Measurements from ENCODE around the gene NUCKS1. TPM values are rescaled to one million over a fixed set of nuclear protein-coding genes. Genes with fewer than 3 reads are reported as not detected.

Gene NUCKS1
- total RNA-seq, 1 donor = 60.8 TPM

DNA sequence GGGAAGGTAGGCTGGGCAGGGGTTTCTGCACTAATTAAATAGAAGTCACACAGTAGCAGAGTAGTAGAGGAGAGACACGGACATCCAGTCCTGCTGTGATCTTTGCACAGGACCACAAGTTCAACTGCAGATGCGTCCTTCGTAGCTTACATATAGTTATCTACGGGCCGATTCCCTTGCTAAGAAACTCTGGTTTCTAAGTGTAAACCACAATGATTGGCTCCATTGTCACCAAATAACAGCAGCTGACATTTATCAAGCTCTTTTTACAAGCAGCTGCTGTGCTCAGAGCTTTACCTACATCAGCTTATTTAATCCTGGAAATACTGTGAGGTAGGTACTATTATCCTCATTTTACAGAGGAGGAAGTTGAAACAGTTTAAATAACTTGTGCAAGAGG lies 72.8 kb downstream of the NUCKS1 start:
- H3K27me3 ChIP-seq (ENCODE audit: insufficient read depth, low read length) = peaks cover 11% of the 10 kb centered on the region
- peaks cover 22% of the 10 kb centered on the region for H3K4me1 ChIP-seq (ENCODE audit: insufficient read depth, low read length)
- H3K4me3 ChIP-seq (ENCODE audit: low read length) = no peak overlapping the region
- H3K9me3 ChIP-seq (ENCODE audit: low read depth, low read length) = no peaks in the 10 kb centered on the region

DNA sequence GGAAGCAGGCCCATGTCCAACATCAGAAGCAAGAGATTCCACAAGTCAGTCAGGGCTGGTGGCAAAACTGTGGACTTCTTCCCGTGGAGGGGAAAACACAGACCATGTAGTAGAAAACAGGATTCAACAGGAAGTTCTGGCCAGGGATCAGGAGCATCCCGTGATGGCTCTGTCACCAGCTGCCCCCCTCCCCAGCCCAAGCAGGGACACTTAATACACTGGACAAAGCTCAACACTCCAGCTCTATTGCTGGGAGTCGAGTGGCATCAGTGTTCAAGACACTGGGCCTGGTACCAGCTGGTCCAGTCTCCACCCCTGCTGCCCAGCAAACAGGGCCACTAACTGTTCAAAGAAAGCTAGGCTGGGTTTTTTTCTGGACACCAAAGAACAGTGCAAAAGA lies 73.4 kb downstream of the NUCKS1 start:
- Histone ChIP-seq H3K27me3 (ENCODE audit: insufficient read depth, low read length) (peaks cover 11% of the 10 kb centered on the region), H3K4me3 (ENCODE audit: low read length) (no peak overlapping the region), H3K4me1 (ENCODE audit: insufficient read depth, low read length) (peaks cover 27% of the 10 kb centered on the region), H3K9me3 (ENCODE audit: low read depth, low read length) (no peaks in the 10 kb centered on the region)

DNA sequence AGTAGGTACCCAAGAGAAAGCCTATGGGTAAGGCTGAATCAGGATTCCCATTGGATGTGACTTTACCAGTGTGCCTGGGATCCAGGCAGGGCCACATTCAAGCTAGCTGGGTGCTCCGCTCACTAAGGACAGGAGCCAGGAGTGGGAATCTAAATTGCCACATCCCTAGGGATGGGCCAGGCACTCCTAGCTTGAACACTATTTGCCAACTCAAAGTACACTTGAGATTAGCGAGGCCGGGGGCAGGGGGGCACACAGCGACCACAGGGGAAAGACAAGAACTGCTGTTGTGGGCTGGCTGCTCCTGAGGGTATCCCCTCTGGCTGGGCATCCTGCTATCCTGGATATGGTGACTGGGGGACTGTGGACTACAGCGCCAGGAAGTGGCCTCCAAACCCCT lies 74.0 kb downstream of the NUCKS1 start:
- H3K4me1 ChIP-seq (ENCODE audit: insufficient read depth, low read length) = peaks cover 28% of the 10 kb centered on the region
- H3K9me3 ChIP-seq (ENCODE audit: low read depth, low read length) = no peaks in the 10 kb centered on the region
- H3K27me3 ChIP-seq (ENCODE audit: insufficient read depth, low read length) = peaks cover 11% of the 10 kb centered on the region
- no peak overlapping the region for H3K4me3 ChIP-seq (ENCODE audit: low read length)

DNA sequence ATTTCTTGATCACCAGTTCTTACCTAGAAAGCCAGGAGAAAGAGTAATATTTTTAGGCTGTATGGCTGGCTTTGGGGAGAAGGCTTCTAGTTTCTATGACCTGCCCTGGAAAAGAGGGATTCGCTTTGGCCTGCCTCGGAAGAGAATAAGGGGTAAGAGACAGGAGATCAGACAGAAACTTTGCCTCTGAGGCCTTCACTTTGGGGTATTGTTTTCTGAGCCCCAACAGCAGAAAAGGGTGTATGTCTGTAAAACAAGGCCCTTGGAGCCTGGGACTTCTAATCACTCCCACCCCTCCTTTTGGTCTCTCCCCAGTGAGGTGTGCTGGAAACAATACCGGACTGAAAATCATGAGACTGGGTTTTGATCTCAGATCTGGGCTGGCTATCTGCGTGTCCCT lies 74.7 kb downstream of the NUCKS1 start:
- peaks cover 32% of the 10 kb centered on the region for H3K4me1 ChIP-seq (ENCODE audit: insufficient read depth, low read length)
- no peaks in the 10 kb centered on the region for H3K9me3 ChIP-seq (ENCODE audit: low read depth, low read length)
- H3K27me3 ChIP-seq (ENCODE audit: insufficient read depth, low read length) = peaks cover 7% of the 10 kb centered on the region
- H3K4me3 ChIP-seq (ENCODE audit: low read length) = no peak overlapping the region

DNA sequence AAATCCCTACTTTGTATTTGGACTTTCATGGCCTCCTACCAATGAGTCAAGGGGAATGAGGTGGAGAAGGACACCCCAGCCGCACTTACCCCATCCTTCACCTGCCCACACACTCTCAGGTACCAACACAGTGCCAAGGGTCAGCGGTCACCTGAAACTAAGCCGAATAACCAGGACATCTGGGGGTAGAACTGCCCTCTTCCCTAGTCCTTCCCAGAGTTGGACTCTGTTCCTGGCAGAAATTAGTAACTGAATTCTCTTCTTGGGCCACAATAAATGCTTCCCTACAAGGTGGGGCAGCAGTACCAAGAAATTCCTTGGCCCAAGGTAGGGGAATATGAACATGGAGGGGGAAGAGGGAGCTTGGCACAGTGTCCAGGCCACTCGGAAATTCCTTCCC lies 77.0 kb downstream of the NUCKS1 start:
- no peak overlapping the region for H3K4me3 ChIP-seq (ENCODE audit: low read length)
- no peaks in the 10 kb centered on the region for H3K27me3 ChIP-seq (ENCODE audit: insufficient read depth, low read length)
- H3K9me3 ChIP-seq (ENCODE audit: low read depth, low read length) = no peaks in the 10 kb centered on the region
- peaks cover 41% of the 10 kb centered on the region for H3K4me1 ChIP-seq (ENCODE audit: insufficient read depth, low read length)

DNA sequence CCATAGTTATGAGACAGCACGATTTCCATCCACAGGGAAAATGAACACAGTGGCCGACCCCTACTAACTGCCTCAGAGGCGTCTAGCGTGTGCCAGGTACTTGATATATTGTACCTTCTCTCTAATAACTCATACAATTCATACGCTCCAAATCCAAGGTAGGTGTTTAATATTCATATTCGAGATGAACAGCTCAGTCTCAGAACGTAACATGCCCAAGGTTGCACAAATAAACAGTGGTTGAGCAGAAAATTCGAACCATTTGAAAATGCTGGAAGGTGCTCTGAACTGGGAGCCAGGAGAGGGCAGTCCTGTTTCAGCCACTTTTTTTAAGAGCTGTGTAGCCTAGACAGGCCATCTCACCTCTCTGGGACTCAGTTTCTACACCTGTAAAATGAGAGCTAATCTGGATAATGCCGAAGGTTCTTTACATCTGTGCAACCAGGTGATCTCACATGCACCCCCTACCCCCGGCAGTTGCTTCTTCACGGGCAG lies 77.5 kb downstream of the NUCKS1 start:
- Histone ChIP-seq H3K9me3 (ENCODE audit: low read depth, low read length) (no peaks in the 10 kb centered on the region), H3K4me3 (ENCODE audit: low read length) (no peak overlapping the region), H3K4me1 (ENCODE audit: insufficient read depth, low read length) (peaks cover 44% of the 10 kb centered on the region), H3K27me3 (ENCODE audit: insufficient read depth, low read length) (no peaks in the 10 kb centered on the region)

DNA sequence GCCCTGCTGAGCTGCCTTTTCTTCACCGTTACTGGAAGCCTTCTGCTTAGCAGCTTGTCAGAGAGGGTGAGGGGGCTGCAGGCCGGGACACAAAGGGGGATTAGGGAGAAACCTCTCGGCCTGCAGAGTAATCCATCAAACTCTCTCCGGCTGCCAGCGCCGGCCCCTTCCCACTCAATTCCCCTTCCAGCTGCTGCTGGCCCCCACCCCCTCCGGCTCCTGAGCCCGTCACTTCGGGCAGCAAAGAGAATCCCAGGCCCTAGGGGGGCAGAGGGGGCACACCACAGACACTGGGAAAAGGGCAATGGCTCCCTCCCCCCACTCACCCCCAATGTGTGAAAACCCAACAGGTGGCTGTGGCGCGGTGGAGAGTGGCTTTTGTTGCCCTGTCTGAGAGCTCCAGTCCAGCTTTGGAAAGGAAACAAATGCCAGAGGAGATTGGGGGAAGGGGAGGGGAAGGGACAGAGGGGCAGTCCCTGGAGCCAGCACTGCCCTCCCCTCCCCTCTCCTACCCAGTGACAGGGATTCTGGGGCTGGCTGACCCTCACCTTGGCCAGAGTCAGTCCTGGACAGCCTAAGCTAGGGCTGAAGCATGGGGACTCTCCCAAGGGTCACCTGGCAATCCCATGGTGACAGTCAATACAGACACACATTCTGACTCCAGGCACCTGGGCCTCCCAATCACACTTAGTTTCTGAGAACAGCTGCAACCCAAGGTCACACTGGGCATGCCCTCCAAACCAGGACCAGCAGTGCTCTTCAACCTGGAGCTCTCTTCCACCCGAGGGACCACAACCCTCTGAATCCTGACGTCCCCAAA lies 79.2 kb downstream of the NUCKS1 start:
- Histone ChIP-seq H3K4me3 (ENCODE audit: low read length) (no peak overlapping the region), H3K4me1 (ENCODE audit: insufficient read depth, low read length) (peaks cover 56% of the 10 kb centered on the region), H3K27me3 (ENCODE audit: insufficient read depth, low read length) (no peaks in the 10 kb centered on the region)

DNA sequence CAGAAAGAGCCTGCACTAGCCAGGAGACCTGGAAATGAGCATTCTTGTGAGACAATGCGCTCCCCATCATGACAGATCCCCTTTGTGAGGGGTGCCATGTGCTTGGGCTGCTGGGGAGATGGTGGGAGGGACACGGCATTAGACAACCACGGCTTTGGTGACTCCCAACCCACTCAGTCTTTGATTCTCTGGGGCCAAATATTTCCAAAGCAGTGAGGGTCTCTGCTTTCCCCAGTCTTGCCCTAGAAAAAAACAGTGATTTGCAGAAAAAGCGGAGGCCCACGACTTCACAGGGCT lies 79.9 kb downstream of the NUCKS1 start:
- no peaks in the 10 kb centered on the region for H3K27me3 ChIP-seq (ENCODE audit: insufficient read depth, low read length)
- H3K4me1 ChIP-seq (ENCODE audit: insufficient read depth, low read length) = peaks cover 63% of the 10 kb centered on the region
- H3K9me3 ChIP-seq (ENCODE audit: low read depth, low read length) = no peaks in the 10 kb centered on the region
- no peak overlapping the region for H3K4me3 ChIP-seq (ENCODE audit: low read length)

More for the DNA sequence above, 79.2 kb downstream of the NUCKS1 start:
- H3K9me3 ChIP-seq (ENCODE audit: low read depth, low read length) = no peaks in the 10 kb centered on the region

DNA sequence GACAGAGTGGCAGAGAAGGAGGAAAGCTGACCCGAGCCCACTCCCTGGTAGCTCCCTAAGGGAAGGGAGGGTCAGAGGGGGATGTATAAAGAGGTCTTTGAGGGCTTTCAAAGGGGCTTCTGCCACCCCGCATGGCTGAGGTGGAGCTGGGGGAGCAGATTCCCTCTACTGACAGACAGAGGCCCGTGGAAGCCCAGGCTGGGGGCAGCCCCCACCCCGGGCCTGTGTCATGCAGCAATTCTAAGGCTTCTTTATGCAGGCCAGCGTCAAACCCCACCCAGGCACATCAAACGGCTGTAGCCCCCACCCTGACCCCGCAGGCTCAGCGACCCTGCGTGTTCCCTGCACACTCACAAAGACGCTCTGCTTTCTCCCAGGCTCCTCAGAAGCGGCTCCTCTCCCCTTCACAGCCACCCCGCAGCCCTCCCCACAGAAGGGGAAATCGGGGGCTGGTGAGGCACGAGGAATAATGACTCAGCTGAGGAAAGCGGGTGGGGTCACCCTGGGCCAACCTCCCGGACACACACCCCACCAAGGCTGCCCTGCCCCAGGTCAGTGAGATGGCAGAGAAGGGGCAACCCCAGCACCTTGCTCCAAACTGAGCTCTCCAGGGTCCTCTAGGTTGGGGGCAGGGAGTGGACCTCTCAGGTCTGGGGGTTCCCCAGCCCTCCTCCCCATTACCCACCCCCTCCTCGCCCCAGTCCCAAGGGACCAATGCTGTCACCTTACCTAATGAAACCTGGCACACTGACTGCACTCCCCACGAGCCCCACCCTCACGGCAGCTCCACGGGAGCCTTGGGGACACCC lies 80.4 kb downstream of the NUCKS1 start:
- no peaks in the 10 kb centered on the region for H3K9me3 ChIP-seq (ENCODE audit: low read depth, low read length)
- H3K27me3 ChIP-seq (ENCODE audit: insufficient read depth, low read length) = no peaks in the 10 kb centered on the region
- no peak overlapping the region for H3K4me3 ChIP-seq (ENCODE audit: low read length)
- H3K4me1 ChIP-seq (ENCODE audit: insufficient read depth, low read length) = peaks cover 68% of the 10 kb centered on the region

DNA sequence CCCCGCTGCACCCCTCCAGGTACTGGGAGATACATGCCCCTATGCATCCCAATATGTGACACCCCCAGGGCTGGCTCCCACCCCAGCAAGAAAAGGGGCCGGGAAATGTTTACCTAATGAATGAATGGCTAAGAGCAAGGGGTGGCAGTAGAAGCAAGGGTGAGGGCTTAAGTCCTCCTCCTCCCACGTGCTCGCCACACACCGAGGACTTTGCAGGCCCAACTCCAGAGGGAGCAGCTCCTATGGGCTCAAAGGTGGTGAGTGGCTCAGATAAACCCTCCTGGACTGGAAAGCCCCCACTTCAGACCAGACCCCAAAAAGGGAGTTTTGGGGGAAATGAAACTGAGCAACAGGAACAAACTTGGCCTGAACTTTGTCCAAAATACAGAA lies 81.0 kb downstream of the NUCKS1 start:
- peaks cover 73% of the 10 kb centered on the region for H3K4me1 ChIP-seq (ENCODE audit: insufficient read depth, low read length)
- H3K4me3 ChIP-seq (ENCODE audit: low read length) = no peak overlapping the region
- H3K27me3 ChIP-seq (ENCODE audit: insufficient read depth, low read length) = no peaks in the 10 kb centered on the region
- no peaks in the 10 kb centered on the region for H3K9me3 ChIP-seq (ENCODE audit: low read depth, low read length)

DNA sequence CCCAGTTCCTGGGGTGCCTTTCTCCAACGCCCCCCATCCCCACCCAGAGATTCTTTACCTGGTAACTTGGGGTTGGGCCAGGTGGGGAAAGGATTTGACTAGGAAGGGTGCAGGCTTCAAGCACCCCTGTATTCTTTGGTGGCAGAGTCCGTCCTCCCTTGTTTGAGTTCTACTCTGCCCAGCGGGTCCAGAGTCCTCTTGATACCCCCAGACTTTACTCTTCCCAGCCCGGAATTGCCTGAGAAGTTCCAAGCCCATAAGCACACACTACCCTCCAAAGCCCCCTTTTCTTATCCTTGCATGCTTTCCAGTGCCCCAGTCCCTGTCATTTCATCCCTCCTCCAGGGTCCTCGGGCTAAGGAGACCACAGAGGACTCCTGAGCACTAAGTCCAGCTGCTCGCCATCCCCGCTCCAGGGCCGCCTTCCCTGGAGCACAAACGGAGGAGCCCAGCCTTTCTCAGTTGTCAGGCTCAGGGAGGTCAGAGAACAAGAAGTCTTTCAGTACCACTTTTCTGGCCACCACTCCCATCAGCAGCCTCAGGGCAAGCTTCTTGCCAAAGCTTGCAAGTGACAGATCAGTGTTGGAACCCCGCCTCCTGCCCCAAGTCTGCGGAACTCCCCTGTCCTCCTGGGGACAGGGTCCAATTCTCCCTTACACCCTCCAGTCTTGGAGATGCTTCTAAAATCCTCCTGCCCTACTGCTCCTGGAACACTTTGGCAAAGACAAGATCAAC lies 81.9 kb downstream of the NUCKS1 start:
- H3K4me3 ChIP-seq (ENCODE audit: low read length) = no peak overlapping the region
- H3K9me3 ChIP-seq (ENCODE audit: low read depth, low read length) = no peaks in the 10 kb centered on the region
- H3K4me1 ChIP-seq (ENCODE audit: insufficient read depth, low read length) = peaks cover 77% of the 10 kb centered on the region

DNA sequence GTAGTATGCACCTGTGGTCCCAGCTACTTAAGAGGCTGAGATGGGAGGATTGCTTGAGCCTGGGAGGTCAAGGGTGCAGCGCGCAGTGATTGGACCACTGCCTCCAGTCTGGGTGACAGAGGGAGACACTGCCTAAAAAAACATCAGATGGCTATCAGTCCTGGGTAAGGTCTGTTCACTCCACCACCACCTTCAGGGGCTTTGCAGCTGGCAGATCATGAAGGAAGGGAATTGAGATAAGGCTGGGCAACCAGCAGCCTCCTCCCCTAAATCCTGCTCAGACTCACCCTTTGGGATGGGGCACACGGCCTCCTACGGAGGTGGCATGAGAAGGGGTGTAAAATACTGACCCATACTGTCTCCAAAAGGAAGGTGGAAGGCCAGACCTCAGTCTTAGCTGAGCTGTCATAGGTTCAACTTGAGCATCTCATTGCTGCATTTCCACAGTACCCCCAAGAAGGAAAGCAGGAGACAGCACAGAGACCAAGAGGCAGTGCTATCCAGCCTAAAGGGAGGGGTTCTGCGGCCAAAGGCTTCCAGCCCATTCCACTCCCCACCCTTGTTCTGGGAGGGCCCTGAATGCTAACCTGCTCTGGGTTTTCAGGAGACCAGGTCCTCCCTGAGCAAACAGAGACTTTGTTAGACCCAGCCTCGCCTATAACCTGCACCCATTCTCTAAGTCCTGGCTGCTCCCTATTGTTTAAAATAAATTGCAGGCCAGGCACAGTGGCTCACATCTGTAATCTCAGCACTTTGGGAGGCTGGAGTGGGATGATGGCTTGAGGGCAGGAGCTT lies 83.4 kb downstream of the NUCKS1 start:
- no peak overlapping the region for H3K4me3 ChIP-seq (ENCODE audit: low read length)
- H3K4me1 ChIP-seq (ENCODE audit: insufficient read depth, low read length) = peaks cover 72% of the 10 kb centered on the region
- no peaks in the 10 kb centered on the region for H3K27me3 ChIP-seq (ENCODE audit: insufficient read depth, low read length)
- H3K9me3 ChIP-seq (ENCODE audit: low read depth, low read length) = no peaks in the 10 kb centered on the region

More for the DNA sequence above, 81.9 kb downstream of the NUCKS1 start:
- no peaks in the 10 kb centered on the region for H3K27me3 ChIP-seq (ENCODE audit: insufficient read depth, low read length)

DNA sequence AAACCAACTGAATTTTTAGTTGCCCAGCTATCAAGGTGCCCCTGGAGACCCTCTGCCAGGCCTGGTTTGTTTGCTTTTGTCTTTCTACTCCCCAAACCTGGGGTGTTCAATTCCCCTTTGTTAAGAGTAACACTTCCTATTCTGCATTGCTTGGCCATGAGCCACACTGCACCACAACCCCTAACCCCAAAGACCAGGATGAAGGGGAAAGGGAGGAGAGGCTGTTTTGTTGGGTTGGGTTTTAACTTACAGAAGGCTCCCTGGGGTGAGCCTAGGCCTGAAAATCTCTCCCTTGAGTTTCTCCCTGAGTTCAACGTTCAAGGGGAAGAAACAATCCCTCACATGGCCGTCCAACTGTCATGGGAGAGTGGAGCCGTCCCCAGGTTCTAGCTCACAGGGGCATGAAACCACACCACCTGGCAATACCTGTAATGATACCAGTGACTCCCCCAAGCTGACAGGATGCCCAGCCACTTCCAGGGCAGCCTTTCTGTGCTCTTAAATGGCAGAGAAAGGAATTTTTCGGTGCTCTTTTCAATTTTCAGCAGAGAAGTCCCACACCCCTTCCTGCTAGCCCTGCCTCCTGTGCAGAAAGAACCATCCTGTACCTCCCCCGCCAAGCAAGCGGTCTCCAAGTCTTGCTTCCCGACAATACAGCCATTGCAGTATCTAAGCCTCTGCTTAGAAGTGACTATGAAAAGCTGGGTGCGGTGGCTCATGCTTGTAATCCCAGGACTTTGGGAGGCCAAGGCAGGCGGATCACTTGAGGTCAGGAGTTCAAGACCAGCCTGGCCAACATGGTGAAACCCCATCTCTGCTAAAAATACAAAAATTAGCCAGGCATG lies 84.6 kb downstream of the NUCKS1 start:
- no peaks in the 10 kb centered on the region for H3K27me3 ChIP-seq (ENCODE audit: insufficient read depth, low read length)
- H3K9me3 ChIP-seq (ENCODE audit: low read depth, low read length) = no peaks in the 10 kb centered on the region
- H3K4me3 ChIP-seq (ENCODE audit: low read length) = no peak overlapping the region
- peaks cover 67% of the 10 kb centered on the region for H3K4me1 ChIP-seq (ENCODE audit: insufficient read depth, low read length)

All from mononuclear cell (primary cell).